Type B pancreatic cell (in vitro differentiated cells): ENCODE measurements around the gene SLC38A10. TPM values are rescaled to one million over a fixed set of nuclear protein-coding genes. Genes with fewer than 3 reads are reported as not detected.

ENCODE experiments used
- DNase-seq: peaks from one replicate; pipeline ENCODE4 v3.0.0; 2021; ENCODE audit warnings: mixed read lengths; ENCODE audit not compliant: unreplicated experiment; ENCODE audit errors: extremely low spot score
- H3K27ac Mint-ChIP-seq: 2 replicates; pipeline ENCODE4 v1.8.0; 2021; ENCODE audit warnings: mild to moderate bottlenecking, mixed read lengths
- H3K27me3 Mint-ChIP-seq: 2 replicates; pipeline ENCODE4 v1.8.0; 2021; ENCODE audit warnings: mixed read lengths
- H3K36me3 Mint-ChIP-seq: 2 replicates; pipeline ENCODE4 v1.8.0; 2021; ENCODE audit warnings: mixed read lengths
- H3K4me1 Mint-ChIP-seq: one replicate; pipeline ENCODE4 v1.8.0; 2021; ENCODE audit warnings: mixed read lengths; ENCODE audit not compliant: unreplicated experiment
- H3K4me3 Mint-ChIP-seq: 2 replicates; pipeline ENCODE4 v1.8.0; 2021; ENCODE audit warnings: mild to moderate bottlenecking, mixed read lengths
- H3K9me3 Mint-ChIP-seq: 2 replicates; pipeline ENCODE4 v1.8.0; 2021; ENCODE audit warnings: mixed read lengths
- CTCF ChIP-seq: fragments of 200-600 bp; sonication (generic); conservative IDR thresholded peaks from 2 replicates; pipeline ENCODE4 v1.5.0; 2021; ENCODE audit warnings: antibody characterized with exemption, mild to moderate bottlenecking
- total RNA-seq: library from RNA; stranded (reverse); gene quantifications from 2 replicates; pipeline ENCODE4 v1.2.1, GENCODE V29; 2021; ENCODE audit warnings: low replicate concordance

SLC38A10 gene
- total RNA-seq, 1 donor from 2014 or later, result 85.0 TPM

- Mint-ChIP-seq H3K36me3 (peaks cover 8% of the 10 kb centered on the region), H3K4me1 (peaks cover 7% of the 10 kb centered on the region), H3K4me3 (no peak overlapping the region), H3K27ac (no peak overlapping the region), H3K9me3 (no peaks in the 10 kb centered on the region), H3K27me3 (no peaks in the 10 kb centered on the region)
- no peak for TF ChIP-seq CTCF
- no peak for DNase-seq
Measured at GRCh38 chr17:81217491-81217890, 77.6 kb downstream of the SLC38A10 start.

- Mint-ChIP-seq H3K4me1 (no peaks in the 10 kb centered on the region), H3K4me3 (no peak overlapping the region), H3K9me3 (no peaks in the 10 kb centered on the region), H3K36me3 (peaks cover 8% of the 10 kb centered on the region), H3K27ac (no peak overlapping the region), H3K27me3 (no peaks in the 10 kb centered on the region)
- no peak for TF ChIP-seq CTCF
- no peak for DNase-seq
Measured at GRCh38 chr17:81213978-81214377, 81.1 kb downstream of the SLC38A10 start.

GRCh38 chr17:81212365-81212764, 82.7 kb downstream of the SLC38A10 start:
- Mint-ChIP-seq H3K9me3 (no peaks in the 10 kb centered on the region), H3K27ac (no peak overlapping the region), H3K27me3 (no peaks in the 10 kb centered on the region), H3K4me3 (no peak overlapping the region), H3K4me1 (no peaks in the 10 kb centered on the region), H3K36me3 (peaks cover 4% of the 10 kb centered on the region)
- no peak for TF ChIP-seq CTCF
- DNase-seq, result no peak

- no peak for TF ChIP-seq CTCF
- H3K27ac Mint-ChIP-seq, result no peak overlapping the region
- no peaks in the 10 kb centered on the region for H3K36me3 Mint-ChIP-seq
- H3K27me3 Mint-ChIP-seq, result no peaks in the 10 kb centered on the region
- H3K4me3 Mint-ChIP-seq, result no peak overlapping the region
- no peaks in the 10 kb centered on the region for H3K9me3 Mint-ChIP-seq
- H3K4me1 Mint-ChIP-seq, result no peaks in the 10 kb centered on the region
- no peak for DNase-seq
Measured at GRCh38 chr17:81210868-81211267, 84.2 kb downstream of the SLC38A10 start.

- H3K27me3 Mint-ChIP-seq, result no peaks in the 10 kb centered on the region
- no peak for TF ChIP-seq CTCF
- H3K4me3 Mint-ChIP-seq, result no peak overlapping the region
- H3K36me3 Mint-ChIP-seq, result no peaks in the 10 kb centered on the region
- no peak for DNase-seq
- no peaks in the 10 kb centered on the region for H3K4me1 Mint-ChIP-seq
- H3K27ac Mint-ChIP-seq, result no peak overlapping the region
- no peaks in the 10 kb centered on the region for H3K9me3 Mint-ChIP-seq
Measured at GRCh38 chr17:81210466-81210865, 84.6 kb downstream of the SLC38A10 start.

- H3K9me3 Mint-ChIP-seq, result no peaks in the 10 kb centered on the region
- TF ChIP-seq CTCF, result no peak
- H3K4me1 Mint-ChIP-seq, result no peaks in the 10 kb centered on the region
- no peak for DNase-seq
- no peak overlapping the region for H3K27ac Mint-ChIP-seq
- no peaks in the 10 kb centered on the region for H3K27me3 Mint-ChIP-seq
- H3K36me3 Mint-ChIP-seq, result no peaks in the 10 kb centered on the region
- no peak overlapping the region for H3K4me3 Mint-ChIP-seq
Measured at GRCh38 chr17:81209141-81209540, 86.0 kb downstream of the SLC38A10 start.
